Adrenal gland (tissue), 5 donors: ENCODE measurements around the gene ST3GAL6.

Experiments used
- CTCF ChIP-seq, 6 experiments: fragments of 450-650 bp in 4 of 6; fragments of 200-600 bp in 2 of 6; sonication (generic) in 1 of 6; IDR thresholded peaks; 1 replicate in 5 of 6; 2 replicates in 1 of 6; pipeline versions ENCODE4 v1.5.1 to v1.8.0; 2016 to 2021; ENCODE audit warnings: antibody characterized with exemption in 6 of 6, mild to moderate bottlenecking in 2 of 6, moderate library complexity in 1 of 6
- POLR2A ChIP-seq, 2 donors: fragments of 450-650 bp; IDR thresholded peaks; one replicate each; pipeline ENCODE4 v1.6.1; 2017; ENCODE audit warnings: antibody characterized with exemption in 2 of 2, mild to moderate bottlenecking in 2 of 2, moderate library complexity in 1 of 2
- donor health status: DM: no; HTN: no; CAD: no.

- TF ChIP-seq POLR2A (IDR thresholded peaks at IDR 0.05) (no peak), CTCF (IDR thresholded peaks at IDR 0.05) (no peak)
These were observed 8.9 kb downstream of the ST3GAL6 start for GRCh38 chr3:98772022-98772421.
